Panc1 (cell line): ENCODE data around the gene RIT2.

ENCODE experiments used
- CTCF ChIP-seq: fragments of 450-650 bp; IDR thresholded peaks from 2 replicates; pipeline ENCODE4 v1.5.1; 2017; ENCODE audit warnings: mild to moderate bottlenecking
- POLR2AphosphoS5 ChIP-seq: IDR thresholded peaks from 2 replicates; pipeline ENCODE4 v1.6.1; 2012; ENCODE audit warnings: mild to moderate bottlenecking, low read depth, low read length, moderate library complexity

GRCh38 chr18:42839408-42839807, 276.1 kb downstream of the RIT2 start:
- TF ChIP-seq CTCF: no peak
- TF ChIP-seq POLR2AphosphoS5: no peak
